Transverse colon (tissue), 3 donors: Measurements from ENCODE around the gene PC.

Experiments used
- EP300 ChIP-seq: sonication (generic); formaldehyde crosslinking; IDR thresholded peaks from one replicate; pipeline ENCODE4 v1.6.1; 2017; ENCODE audit warnings: antibody characterized with exemption, low read depth
- POLR2A ChIP-seq: fragments of 450-650 bp; IDR thresholded peaks from one replicate; pipeline ENCODE4 v1.6.1; 2016; ENCODE audit warnings: antibody characterized with exemption, mild to moderate bottlenecking, moderate library complexity
- TF ChIP-seq, protein P1 (sequence below), 5 experiments: fragments of 200-600 bp in 3 of 5; fragments of 450-650 bp in 2 of 5; sonication (generic) in 3 of 5; IDR thresholded peaks; 1 replicate in 2 of 5; 2 replicates in 3 of 5; pipeline ENCODE4 v1.5.1; 2016 to 2017; ENCODE audit warnings: antibody characterized with exemption in 5 of 5, inconsistent platforms in 3 of 5, mild to moderate bottlenecking in 2 of 5, moderate library complexity in 1 of 5

GRCh38 chr11:66815646-66816045 lies 142.5 kb downstream of the PC start:
- no peak for TF ChIP-seq EP300
- no peak for TF ChIP-seq POLR2A
- TF ChIP-seq, protein P1, sequence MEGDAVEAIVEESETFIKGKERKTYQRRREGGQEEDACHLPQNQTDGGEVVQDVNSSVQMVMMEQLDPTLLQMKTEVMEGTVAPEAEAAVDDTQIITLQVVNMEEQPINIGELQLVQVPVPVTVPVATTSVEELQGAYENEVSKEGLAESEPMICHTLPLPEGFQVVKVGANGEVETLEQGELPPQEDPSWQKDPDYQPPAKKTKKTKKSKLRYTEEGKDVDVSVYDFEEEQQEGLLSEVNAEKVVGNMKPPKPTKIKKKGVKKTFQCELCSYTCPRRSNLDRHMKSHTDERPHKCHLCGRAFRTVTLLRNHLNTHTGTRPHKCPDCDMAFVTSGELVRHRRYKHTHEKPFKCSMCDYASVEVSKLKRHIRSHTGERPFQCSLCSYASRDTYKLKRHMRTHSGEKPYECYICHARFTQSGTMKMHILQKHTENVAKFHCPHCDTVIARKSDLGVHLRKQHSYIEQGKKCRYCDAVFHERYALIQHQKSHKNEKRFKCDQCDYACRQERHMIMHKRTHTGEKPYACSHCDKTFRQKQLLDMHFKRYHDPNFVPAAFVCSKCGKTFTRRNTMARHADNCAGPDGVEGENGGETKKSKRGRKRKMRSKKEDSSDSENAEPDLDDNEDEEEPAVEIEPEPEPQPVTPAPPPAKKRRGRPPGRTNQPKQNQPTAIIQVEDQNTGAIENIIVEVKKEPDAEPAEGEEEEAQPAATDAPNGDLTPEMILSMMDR (IDR thresholded peaks at IDR 0.05) = no peak
